Parathyroid adenoma (tissue), 2 donors: ENCODE data around the gene BAIAP2.

Source experiments
- H2AFZ ChIP-seq: fragments of 300-600 bp; sonication (generic); one replicate; pipeline ENCODE4 v1.7.0; 2017; ENCODE audit warnings: antibody characterized with exemption, mild to moderate bottlenecking
- H3K27ac ChIP-seq: fragments of 300-600 bp; sonication (generic); one replicate; pipeline ENCODE4 v1.7.0; 2017
- H3K27me3 ChIP-seq: fragments of 300-600 bp; sonication (generic); one replicate; pipeline ENCODE4 v1.7.0; 2017; ENCODE audit warnings: low read length; ENCODE audit not compliant: control insufficient read depth, insufficient read depth
- H3K36me3 ChIP-seq: fragments of 300-600 bp; sonication (generic); one replicate; pipeline ENCODE4 v1.7.0; 2017; ENCODE audit warnings: low read length; ENCODE audit not compliant: control insufficient read depth, insufficient read depth
- H3K4me1 ChIP-seq: fragments of 300-600 bp; sonication (generic); one replicate; pipeline ENCODE4 v1.7.0; 2017; ENCODE audit warnings: control low read depth
- H3K4me2 ChIP-seq: fragments of 300-600 bp; sonication (generic); one replicate; pipeline ENCODE4 v1.7.0; 2017; ENCODE audit warnings: low read length
- H3K4me3 ChIP-seq: fragments of 300-600 bp; sonication (generic); one replicate; pipeline ENCODE4 v1.7.0; 2017; ENCODE audit warnings: low read depth, low read length
- H3K79me2 ChIP-seq: fragments of 300-600 bp; sonication (generic); one replicate; pipeline ENCODE4 v1.7.0; 2017; ENCODE audit warnings: control low read depth
- H3K9ac ChIP-seq: fragments of 300-600 bp; sonication (generic); one replicate; pipeline ENCODE4 v1.7.0; 2017; ENCODE audit warnings: mild to moderate bottlenecking
- H3K9me3 ChIP-seq: fragments of 300-600 bp; sonication (generic); one replicate; pipeline ENCODE4 v1.7.0; 2017; ENCODE audit warnings: low read length; ENCODE audit not compliant: control insufficient read depth
- TF ChIP-seq, protein P1 (sequence below): fragments of 300-600 bp; sonication (generic); IDR thresholded peaks from one replicate; pipeline ENCODE4 v1.7.0; 2017; ENCODE audit warnings: antibody characterized with exemption, mild to moderate bottlenecking
- donor health status: primary hyperparathyroidism.

BAIAP2 gene

DNA sequence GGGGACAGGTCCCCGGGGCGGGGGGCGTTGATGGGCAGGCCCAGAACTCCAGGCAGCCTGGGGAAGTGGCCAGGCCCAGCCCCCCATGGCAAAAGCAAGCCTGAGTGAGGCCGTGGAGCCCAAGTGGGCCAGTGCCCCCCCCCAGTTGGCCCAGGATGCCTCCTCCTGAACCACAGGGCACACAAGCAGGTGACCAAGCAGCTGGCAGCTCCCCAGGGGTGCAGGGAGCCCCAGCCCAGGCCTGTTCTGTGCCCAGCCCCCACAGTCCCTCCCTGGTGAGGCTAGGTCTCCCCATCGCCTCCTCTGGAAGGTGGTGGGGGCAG is 92.1 kb downstream of the BAIAP2 start:
- Histone ChIP-seq H3K4me2 (no peak overlapping the region), H3K4me1 (no peaks in the 10 kb centered on the region), H3K9me3 (no peaks in the 10 kb centered on the region), H3K27me3 (no peaks in the 10 kb centered on the region), H3K27ac (no peak overlapping the region), H3K79me2 (no peaks in the 10 kb centered on the region), H3K9ac (no peak overlapping the region), H3K4me3 (no peak overlapping the region), H3K36me3 (no peaks in the 10 kb centered on the region), H2AFZ (no peak overlapping the region)
- TF ChIP-seq, protein P1, sequence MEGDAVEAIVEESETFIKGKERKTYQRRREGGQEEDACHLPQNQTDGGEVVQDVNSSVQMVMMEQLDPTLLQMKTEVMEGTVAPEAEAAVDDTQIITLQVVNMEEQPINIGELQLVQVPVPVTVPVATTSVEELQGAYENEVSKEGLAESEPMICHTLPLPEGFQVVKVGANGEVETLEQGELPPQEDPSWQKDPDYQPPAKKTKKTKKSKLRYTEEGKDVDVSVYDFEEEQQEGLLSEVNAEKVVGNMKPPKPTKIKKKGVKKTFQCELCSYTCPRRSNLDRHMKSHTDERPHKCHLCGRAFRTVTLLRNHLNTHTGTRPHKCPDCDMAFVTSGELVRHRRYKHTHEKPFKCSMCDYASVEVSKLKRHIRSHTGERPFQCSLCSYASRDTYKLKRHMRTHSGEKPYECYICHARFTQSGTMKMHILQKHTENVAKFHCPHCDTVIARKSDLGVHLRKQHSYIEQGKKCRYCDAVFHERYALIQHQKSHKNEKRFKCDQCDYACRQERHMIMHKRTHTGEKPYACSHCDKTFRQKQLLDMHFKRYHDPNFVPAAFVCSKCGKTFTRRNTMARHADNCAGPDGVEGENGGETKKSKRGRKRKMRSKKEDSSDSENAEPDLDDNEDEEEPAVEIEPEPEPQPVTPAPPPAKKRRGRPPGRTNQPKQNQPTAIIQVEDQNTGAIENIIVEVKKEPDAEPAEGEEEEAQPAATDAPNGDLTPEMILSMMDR: no peak

DNA sequence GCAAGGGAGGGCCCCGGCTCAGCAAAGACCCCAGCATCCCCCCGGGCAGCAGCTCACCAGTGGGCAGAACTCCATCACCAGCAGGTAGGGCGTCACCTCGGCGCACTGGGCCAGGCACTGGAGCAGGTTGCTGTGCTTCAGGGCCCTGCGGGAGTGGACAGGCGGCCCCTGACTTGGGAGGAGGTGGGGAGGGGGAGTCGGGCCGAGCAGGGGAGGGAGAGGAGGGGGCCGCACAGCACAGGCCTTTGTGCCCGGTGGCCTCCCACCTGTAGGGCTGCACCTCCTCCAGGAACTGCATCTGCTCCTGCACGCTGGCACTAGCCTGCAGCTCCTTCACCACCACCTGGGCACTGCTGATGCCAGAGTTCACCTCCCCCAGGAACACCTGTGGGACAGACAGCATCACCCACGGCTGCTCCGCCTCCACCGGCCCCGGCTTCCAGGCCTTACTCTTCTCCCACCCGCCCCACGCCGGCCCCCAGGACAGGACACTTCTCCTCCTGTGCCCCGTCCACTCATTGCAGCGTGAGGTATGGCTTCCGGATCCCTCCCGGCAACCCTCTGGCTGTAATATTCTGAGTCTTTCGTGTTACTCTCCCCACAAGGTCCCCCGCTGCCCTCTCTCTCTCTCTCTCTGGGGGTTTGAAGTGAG is 92.7 kb downstream of the BAIAP2 start:
- Histone ChIP-seq H3K9me3 (no peaks in the 10 kb centered on the region), H2AFZ (no peak overlapping the region), H3K79me2 (no peaks in the 10 kb centered on the region), H3K36me3 (no peaks in the 10 kb centered on the region), H3K4me2 (no peak overlapping the region), H3K27me3 (no peaks in the 10 kb centered on the region), H3K27ac (no peak overlapping the region), H3K4me1 (no peaks in the 10 kb centered on the region), H3K9ac (no peak overlapping the region), H3K4me3 (no peak overlapping the region)
- TF ChIP-seq, protein P1: no peak

DNA sequence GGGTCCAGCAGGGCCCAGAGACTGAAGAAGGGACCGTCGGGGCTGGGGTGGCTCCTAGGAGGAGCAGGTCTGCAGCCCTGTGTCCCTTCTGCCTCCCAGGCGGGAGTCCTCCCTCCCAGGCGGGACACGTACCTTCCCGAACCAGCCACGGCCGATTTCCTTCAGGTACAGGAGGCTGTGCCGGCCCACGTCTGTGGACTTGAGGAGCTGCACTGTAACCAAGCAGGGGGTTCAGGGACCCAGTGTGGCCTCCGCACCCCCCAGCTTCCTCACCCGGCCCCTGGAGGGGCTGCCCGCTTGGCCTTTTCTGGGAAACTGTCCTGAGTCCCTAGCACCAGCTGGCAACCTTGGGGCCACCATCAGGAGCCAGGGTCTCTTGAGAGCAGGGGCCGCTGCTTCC is 93.4 kb downstream of the BAIAP2 start:
- no peaks in the 10 kb centered on the region for H3K36me3 ChIP-seq
- TF ChIP-seq, protein P1: no peak
- H3K79me2 ChIP-seq: peaks cover 3% of the 10 kb centered on the region
- no peak overlapping the region for H3K4me3 ChIP-seq
- no peaks in the 10 kb centered on the region for H3K4me1 ChIP-seq
- no peak overlapping the region for H3K27ac ChIP-seq
- H3K27me3 ChIP-seq: no peaks in the 10 kb centered on the region
- no peak overlapping the region for H3K4me2 ChIP-seq
- no peaks in the 10 kb centered on the region for H3K9me3 ChIP-seq
- no peak overlapping the region for H2AFZ ChIP-seq
- no peak overlapping the region for H3K9ac ChIP-seq

DNA sequence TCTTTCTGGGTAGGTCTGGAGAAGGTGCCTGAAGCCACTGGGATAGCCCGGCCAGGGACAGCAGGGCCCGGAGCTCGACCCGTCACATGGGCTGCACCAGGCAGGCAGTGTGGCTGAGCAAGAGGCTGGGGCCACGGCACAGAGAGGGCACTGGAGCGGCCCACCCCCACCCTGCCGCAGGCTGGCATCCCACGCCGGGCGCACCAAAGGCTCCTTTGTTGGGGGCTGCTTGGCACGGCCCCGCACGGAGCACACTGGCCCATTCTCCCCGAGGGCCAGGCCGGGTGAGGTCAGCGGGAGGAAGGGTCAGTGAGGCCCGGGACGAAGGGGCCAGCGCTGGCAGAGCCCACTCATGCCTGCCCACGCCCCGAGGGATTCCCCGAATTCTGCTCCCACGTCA is 93.8 kb downstream of the BAIAP2 start:
- Histone ChIP-seq H3K9me3 (no peaks in the 10 kb centered on the region), H3K9ac (no peak overlapping the region)

DNA sequence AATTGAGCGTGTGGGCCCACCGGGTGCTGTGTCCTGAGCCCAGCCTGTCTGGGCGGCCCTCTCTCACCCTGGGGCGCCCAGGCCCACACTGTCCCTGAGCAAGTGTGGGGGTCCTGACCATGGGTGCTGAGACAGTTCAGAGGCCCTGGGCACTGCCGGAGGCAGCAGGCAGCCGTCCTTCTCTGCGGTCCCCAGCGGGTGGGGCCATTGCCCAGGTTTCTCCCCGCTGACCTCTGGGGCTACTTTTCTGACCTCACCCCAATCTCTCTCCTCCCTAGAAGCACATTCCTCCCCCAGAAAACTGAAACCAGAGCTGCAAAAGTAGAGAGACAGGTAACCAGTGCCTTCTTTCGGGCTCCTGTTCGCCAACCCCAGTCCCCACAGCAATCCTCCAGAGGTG is 94.3 kb downstream of the BAIAP2 start:
- H3K9ac ChIP-seq: no peak overlapping the region
- TF ChIP-seq, protein P1: no peak
- no peak overlapping the region for H3K4me2 ChIP-seq
- H3K4me1 ChIP-seq: no peaks in the 10 kb centered on the region
- H2AFZ ChIP-seq: no peak overlapping the region
- no peaks in the 10 kb centered on the region for H3K9me3 ChIP-seq
- no peaks in the 10 kb centered on the region for H3K27me3 ChIP-seq
- H3K79me2 ChIP-seq: peaks cover 3% of the 10 kb centered on the region
- H3K27ac ChIP-seq: no peak overlapping the region
- no peak overlapping the region for H3K4me3 ChIP-seq
- H3K36me3 ChIP-seq: no peaks in the 10 kb centered on the region

More for the DNA sequence above, 93.8 kb downstream of the BAIAP2 start:
- H3K4me2 ChIP-seq: no peak overlapping the region
- H3K79me2 ChIP-seq: peaks cover 3% of the 10 kb centered on the region
- H3K36me3 ChIP-seq: no peaks in the 10 kb centered on the region
- no peaks in the 10 kb centered on the region for H3K27me3 ChIP-seq
- no peak overlapping the region for H2AFZ ChIP-seq
- no peak overlapping the region for H3K4me3 ChIP-seq
- H3K27ac ChIP-seq: no peak overlapping the region
- no peaks in the 10 kb centered on the region for H3K4me1 ChIP-seq
- TF ChIP-seq, protein P1: no peak
